Measurements from ENCODE around the gene CDKAL1.

DNA sequence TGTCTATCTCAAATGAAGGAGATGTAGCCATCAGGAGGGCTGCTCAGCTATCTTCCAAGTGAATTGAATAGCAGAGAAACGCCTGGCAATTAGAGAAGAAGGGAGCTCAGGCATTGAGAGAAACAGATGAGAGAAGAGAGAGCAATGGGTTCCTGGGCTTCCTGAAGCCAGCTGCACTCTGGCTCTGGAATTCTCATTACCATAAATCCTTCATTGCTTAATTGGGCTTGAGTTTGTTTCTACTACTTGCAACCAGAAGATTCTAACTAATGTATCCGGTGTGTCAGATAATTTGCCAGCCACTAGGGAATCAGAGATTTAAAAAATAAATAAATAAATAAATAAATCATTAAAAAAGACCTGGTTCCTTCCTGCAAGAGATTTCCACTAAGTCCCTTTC lies 25.0 kb upstream of the CDKAL1 start:
- TF ChIP-seq CTCF (IDR thresholded peaks at IDR 0.05) (no peak), POLR2AphosphoS5 (IDR thresholded peaks at IDR 0.05) (no peak), POLR2A (IDR thresholded peaks at IDR 0.05) (no peak), EP300 (IDR thresholded peaks at IDR 0.05) (no peak)
